NCI-H748 (cell line): ENCODE results near the gene MMD2.
"Not testable (repeated sequence)": the region's sequence is repeated elsewhere in the genome, so short reads cannot be mapped to it uniquely, and the experiment has no call there.

Source experiments
- DNase-seq: peaks from one replicate; lab custom pipeline; 2025; ENCODE audit not compliant: unreplicated experiment; lab: John Stamatoyannopoulos, UW

MMD2 gene

DNA sequence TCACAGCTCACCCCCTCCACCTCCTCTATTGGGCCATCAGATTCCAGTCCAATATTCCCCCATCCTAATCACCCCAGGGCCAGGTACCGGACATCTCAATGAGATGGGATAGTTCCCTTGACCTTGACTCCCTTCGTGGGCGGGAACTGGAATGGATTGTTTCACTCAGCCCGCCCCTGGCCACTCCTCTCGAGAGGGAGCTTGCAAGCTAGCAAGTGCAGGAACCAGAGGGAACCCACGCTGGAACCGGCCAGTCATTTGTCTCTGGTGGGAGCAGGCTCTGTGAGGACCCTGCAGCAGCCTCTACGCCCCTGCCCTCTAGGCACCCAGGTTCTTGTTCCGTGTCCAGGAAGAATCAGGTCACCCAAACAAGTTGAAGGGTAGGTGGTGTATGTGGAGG lies 64.5 kb downstream of the MMD2 start:
- DNase-seq: no peak

DNA sequence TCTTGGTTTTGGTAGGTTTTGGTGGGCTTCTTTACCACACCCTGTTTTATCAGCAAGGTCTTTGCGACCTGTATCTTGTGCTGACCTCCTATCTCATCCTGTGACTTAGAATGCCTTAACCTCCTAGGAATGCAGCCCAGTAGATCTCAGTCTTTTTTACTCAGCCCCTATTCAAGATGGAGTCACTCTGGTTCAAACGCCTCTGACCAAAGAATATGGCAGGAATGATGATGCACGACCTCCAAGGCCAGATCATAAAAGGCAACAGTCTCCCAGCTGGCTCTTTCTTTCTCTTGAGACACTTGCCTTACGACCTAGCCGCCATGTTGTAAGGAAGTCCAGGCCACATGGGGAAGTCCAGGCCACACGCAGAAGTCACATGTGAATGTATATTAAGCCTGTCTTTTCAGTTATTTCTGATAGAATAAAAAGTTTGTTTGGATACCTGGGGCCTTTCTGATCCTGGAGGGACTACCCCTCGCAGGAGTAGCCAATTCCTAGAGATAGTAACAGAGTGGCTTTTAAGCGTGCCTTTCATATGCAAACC lies 65.0 kb downstream of the MMD2 start:
- no peak for DNase-seq

DNA sequence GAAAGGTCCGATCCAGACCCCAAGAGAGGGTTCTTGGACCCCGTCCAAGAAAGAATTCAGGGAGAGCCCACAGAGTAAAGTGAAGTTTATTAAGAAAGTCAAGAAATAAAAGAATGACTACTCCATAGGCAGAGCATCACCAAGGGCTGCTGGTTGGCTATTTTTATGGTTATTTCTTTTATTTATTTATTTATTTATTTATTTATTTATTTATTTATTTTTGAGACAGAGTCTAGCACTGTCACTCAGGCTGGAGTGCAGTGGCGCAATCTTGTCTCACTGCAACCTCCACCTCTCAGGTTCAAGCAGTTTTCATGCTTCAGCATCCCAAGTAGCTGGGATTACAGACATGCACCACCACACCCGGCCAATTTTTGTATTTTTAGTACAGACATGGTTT lies 65.8 kb downstream of the MMD2 start:
- DNase-seq: not testable (repeated sequence)

DNA sequence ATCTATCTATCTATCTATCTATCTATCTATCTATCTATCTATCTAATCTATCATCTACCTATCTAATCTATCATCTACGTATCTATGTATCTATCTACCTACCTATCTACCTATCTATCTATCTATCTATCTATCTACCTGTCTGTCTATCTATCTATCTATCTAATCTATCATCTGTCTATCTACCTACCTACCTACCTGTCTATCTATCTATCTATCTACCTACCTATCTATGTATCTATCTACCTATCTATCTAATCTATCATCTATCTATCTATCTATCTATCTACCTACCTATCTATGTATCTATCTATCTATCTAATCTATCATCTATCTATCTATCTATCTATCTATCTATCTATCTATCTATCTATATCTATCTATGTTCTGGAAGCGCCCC lies 67.5 kb downstream of the MMD2 start:
- DNase-seq: not testable (repeated sequence)

DNA sequence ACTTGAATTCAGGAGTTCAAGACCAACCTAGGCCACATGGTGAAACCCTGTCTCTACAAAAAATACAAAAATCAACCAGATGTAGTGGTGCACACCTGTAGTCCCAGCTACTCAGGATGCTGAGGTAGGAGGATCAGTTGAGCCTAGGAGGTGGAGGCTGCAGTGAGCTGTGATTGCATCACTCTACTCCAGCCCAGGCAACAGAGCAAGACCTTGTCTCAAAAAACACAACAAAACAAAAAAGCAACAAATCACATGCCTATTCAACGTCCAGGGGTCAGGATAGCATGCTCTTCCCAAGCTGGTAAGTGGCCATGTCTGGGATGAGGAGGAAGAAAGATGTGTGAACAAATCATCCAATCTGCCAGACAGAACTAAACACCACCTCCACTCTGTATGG lies 69.3 kb downstream of the MMD2 start:
- DNase-seq: no peak

DNA sequence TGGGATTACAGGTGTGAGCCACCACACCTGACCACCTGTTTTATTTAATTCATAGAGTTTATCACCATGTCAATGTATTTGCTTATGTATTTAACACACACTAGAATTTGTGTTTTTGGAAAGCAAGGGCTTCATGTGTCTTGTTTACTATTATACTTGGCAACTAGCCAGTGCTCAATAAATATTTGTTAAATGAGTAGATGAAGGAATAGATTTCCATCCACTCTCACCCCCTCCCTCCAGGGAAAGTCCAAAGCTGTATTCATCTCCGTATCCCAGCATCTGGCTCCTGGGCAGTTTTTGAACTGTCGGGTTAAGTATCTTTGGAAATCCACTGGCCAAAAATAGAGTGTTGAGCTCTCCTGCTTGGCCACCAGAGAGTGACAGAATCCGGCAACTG lies 70.8 kb downstream of the MMD2 start:
- peak; percentile 67 for DNase-seq

DNA sequence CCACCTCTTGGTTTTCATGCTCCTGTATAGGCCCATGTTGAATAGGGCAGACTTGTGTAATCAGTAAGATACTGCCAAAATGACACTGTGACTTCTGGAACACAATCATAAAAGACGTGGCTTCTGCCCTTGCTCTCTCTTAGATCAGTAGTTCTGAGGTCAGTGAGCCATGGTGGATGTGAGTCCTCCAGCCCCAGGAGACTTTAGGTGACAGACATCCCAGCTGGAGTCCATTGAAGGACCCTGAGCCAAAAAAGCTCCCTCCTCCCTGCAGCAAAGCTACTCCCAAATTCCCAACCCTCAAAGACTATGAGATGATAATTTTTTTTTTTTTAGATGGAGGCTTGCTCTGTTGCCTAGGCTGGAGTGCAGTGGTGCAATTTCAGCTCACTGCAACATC lies 72.3 kb downstream of the MMD2 start:
- DNase-seq: no peak

DNA sequence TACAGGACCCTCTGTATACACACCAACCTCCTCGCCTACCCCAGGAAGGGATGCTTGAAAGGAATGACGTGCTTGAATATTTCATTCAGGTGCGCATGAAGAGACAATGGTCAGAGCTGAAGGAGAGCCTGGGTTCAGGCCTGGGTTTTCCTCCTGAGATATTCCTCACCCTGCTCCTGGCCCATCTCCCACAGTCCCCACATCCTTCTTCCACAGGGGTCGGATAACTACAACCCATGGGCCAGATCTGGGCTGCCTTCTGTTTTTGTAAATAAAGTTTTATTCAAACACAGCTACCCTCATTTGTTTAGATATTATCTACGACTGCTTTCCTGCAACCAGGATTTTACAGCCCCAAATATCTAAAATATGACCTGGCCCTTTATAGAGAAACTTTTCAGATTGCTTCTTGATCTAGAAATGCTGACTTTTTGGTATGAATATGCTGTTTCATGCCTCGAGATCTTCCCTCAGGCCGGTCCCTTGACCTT lies 73.6 kb downstream of the MMD2 start:
- DNase-seq: no peak

DNA sequence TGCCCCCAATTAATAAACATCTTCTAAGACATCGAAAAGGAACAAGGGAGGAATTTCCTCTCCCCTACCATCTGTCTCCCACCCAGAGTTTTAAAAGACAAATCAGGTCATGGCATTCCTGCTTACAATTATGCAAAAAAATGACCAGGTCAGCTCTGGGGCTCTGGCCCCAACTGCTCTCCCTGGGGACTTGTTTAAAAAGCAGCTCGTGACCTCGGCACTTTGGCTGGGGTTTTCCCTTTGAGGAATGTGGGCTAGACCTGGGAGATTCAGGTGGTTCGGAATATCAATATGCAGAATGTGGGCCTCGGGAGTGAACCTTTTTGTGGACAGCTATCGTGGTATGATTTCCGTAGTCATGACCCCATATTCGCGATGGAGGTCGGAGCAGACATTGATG lies 74.8 kb downstream of the MMD2 start:
- DNase-seq: no peak

DNA sequence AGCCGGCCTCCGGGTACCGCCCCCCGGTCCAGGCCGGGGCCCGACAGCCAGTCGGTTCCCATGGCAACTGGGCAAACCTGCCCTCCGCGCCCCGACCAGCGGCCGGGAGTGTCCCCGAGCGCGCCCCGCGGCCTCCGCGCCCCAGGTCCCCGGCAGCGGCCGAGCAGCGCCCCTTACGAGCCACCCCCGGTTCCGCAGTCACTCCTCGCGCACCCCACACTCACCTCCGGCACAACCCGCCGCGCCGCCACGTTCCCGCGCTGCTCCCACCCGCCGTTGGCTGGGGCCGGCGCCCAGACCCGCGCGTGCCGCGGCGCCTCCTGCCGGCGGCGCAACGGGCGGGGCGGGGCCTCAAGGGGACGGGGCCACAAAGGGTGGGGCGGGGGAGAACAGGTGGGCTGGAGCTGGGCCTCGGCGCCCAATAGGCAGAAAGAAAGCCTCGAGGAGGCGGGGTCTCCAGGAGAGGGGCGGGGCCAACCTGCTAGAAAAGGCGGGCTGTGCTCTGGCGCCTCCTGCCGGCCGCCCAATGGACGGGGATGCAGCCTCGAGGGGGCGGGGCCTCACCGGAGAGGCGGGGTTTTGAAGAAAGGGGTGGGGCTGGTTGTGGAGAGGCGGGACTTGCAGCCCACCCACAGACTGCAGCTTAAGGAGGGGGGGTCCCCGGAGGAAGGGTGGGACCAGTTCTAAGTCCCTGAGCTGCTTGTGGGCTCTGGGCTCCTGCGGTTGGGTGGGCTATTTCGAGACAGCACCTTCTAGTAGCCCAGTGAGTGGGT lies 75.4 kb downstream of the MMD2 start, which contains the start of gene RADIL:
RADIL (minus strand) TSS at position 345 of the 773 bp plus-strand sequence. CDS start 5,577 bp downstream, outside the sequence.
- peak; percentile 93 for DNase-seq

DNA sequence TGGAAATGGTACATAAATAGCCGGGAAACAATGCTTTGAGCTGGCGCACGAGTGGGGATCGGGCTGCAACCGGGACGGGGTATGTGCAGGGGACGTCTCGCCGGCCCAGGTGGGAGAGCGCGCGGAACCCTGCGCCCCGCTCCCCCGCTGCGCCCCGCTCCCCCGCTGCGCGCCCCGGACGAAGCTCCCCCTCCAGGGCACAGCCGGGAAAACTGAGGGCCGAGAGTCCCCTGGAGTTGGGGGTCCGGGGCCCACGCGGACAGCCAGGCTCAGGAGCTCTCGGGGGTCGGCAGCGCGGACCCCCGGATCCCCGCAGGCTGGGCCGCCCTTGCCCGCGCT lies 76.0 kb downstream of the MMD2 start:
- DNase-seq: no peak

DNA sequence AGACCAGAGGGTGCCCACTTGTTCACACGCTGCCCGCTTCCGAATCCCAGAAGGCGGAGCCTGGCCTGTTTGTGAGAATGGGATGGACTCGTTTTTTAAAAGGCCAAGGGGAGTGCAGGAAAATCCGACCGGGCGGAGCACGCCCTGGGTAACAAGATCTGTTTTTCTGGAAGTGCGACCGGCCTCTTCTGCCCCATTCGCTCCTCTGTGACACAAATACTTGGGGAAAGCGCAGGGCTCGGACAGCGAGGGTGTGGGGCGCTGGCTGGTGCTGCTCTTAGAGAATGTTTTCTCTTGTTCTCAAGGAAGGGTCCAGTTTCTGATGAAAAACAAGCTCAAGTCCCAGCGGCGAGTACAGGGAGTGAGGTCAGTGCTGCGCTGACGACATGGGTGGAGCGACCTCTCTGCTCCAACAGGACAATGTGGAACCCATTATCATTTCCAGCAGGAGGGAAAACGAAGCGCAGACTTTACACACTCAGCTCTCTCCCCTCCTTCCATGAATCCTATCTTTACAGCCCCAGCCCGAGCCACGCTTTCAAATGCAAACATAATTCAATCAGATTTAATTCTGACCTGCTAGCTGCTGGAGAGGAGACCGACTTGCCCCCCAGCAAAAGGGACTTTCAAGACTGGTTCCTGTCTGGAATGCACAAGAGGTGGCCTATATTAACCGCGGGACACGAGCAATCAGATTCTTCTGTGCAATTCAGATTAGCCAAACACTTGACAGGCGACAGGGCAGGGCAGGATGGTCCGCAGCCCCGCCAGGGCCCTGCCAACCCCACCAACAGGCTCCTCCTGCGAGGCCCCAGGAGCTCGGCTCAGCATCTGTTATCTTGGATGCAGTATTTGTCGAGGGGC lies 76.6 kb downstream of the MMD2 start:
- DNase-seq: peak; percentile 76

DNA sequence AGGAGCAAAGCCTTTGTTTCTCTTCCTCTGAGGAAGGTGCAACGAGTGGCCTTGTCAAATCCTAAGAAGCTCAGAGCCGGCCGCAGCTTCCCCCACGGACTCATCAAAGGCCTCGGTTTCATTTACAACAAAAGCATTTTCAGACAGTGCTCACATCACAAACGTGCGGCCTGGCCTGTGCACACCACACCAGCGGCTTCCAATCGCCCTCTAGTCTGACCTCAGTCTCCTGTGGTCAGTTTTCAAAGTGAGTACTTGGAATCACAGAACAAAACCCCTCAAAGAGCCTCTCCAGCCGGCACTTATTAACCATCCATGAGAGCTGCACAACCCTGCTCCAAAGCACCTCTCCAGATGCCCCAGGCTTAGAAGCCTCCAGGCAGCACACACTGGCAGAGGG lies 78.8 kb downstream of the MMD2 start:
- no peak for DNase-seq

DNA sequence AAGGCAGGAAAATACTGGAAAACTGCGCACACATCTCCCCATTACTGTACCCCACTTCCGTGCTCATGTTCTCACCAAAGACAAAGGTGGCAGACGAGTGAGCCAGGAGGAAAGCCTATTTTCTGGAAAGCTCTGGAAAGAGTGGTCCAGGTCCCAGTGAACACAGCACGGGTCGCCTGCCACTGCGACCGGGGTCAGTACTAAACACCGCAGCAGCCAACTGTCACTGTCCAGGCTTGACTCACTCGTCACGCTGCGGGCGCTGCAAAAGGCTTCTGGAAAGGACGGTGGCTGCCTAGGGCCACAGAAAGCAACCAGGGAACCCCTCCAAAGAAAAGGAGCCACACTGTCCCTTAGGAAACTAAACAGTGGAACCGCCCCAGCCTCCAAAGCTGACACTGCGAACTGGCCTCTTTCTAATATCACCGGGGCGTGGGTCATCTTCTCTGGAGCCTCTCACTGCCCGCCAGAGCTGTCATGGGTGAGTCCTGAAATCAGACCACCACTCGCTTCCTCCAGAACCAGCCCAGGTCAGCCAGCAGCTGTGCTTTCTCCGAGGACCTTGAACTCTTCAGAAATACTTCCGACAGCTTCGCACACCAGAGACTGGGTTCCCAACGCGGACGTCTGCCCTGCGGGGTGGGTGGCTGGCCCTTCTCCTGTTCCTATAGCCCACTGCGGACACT lies 79.4 kb downstream of the MMD2 start:
- no peak for DNase-seq

DNA sequence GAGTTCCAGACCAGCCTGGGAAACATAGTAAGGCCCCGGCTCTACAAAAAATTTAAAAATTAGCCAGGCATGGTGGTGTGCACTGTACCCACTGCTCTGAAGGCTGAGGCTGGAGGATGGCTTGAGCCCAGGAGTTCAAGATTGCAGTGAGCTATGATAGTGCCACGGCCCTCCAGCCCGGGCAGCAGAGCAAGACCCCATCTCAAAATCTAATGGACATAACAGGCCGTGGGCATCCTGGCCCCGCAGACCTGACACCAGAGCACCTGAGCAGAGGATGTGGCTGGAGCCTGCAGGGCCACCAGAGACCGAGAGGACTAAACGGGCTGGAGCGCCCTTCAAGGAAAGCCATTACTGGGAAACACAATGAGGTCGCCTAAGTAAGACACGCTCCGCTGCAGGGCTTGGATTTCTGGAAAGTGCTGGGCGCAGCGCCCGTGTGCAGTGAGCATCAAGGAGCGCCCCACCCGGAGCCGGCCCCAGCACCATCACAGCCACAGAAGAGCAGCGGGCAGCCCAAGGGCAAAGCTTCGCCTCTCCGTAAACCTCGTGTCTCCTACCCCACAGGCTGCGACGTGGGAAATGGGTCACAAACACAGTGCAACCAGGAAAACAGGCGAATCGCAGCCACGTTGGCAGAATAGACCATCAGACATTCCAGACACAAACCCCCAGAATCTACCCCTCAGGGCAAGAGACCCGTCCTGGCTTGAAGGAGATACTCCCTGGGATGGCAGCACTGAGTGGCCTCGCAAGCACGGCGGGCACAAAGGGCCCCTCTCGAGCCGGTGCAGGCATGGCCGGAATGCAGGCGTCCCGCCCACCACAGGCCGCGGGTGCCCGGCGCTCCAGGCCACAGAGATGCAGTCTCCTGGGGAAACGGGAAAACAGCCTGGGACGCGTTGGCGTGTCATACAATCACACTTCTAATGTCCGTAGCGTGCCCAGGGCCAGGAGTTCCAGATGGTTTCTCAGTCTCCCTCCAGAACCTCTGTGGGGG lies 80.4 kb downstream of the MMD2 start:
- no peak for DNase-seq

DNA sequence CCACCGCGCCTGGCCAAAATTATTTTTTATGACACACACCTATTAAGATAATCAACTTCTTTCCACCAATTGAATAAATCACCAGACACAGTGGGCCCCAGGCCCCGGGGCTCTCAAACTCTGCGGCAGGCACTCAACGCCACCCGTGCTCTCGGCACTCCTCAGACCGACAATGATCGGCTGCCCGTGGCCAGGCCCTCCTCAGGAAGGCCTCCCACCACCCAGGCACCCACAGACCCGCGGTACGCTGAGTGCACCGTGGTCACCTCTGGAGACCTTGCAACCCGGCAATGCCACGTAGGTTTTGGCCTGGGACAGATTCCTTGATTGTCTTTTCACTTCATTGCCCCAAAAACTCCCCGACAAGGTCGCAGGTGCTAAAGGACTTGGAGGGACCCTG lies 82.4 kb downstream of the MMD2 start:
- DNase-seq: no peak

DNA sequence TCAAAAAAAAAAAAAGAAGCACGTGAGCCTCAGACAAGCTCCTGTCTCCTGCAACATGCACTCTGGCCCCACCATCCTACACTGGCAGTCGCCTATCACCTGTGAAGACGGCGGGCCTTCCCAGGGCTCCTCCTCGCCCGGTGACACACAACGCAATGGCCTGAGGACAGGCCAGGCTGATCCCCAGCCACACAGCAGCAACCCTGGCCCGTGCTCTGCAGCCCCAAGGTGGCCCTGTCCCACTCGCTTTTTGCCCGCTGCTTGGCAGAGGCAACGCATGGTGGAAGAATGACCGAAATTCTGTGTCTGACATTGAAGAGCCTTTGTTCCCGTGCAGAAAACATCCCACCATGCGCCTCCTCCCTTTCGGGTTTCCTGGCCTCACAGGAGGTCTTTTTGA lies 83.6 kb downstream of the MMD2 start:
- DNase-seq: no peak

DNA sequence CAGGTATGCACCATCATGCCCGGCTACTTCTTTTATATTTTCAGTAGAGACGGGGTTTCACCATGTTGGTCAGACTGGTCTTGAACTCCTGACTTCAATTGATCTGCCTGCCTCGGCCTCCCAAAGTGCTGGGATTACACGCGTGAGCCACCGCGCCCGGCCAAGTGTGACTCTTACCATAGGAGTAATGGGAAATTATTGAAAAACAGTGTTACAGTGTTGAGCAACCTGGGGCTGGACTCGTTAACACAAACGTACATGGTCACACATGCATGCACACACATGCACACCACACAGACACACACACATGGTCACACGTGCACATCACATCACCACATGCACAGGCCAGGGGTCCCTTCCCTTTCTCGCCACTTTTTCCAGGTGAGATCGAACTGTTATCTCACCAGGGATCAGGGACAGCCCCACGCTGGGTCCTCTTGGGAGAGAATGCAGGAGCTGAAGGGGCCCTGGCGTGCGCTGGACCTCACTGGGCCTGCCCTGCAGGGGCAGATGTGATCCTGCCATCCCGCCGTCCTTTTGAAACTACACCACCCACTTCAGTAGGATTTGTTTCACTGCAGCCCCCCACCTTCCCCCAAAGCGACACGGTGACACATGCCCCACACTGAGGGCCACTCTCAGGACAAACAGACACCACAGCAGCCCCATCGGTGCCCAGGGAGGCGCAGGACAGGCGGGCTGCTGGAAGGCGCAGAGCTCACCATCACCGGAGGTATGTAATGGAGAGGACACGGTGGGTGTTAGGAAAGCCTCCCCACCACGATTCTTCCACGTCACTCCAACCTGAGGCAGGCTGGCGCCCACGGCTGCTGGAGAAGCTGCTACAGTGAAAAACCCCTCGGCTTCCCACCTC lies 85.7 kb downstream of the MMD2 start:
- DNase-seq: no peak
